HG03060 (cell line): ENCODE data around the gene PTPN4.

Source experiments
- ATAC-seq: cut with Tn5 transposase; IDR thresholded peaks from one replicate; pipeline ENCODE4 v1.9.1; 2021; ENCODE audit warnings: low read depth, moderate number of reproducible peaks; ENCODE audit not compliant: unreplicated experiment

The PTPN4 gene

GRCh38 chr2:119730671-119731177, 29.0 kb upstream of the PTPN4 start:
- no peak for ATAC-seq

GRCh38 chr2:119731983-119732382, 27.7 kb upstream of the PTPN4 start:
- no peak for ATAC-seq

- ATAC-seq = no peak
These were observed 27.0 kb upstream of the PTPN4 start for GRCh38 chr2:119732601-119733164.

DNA sequence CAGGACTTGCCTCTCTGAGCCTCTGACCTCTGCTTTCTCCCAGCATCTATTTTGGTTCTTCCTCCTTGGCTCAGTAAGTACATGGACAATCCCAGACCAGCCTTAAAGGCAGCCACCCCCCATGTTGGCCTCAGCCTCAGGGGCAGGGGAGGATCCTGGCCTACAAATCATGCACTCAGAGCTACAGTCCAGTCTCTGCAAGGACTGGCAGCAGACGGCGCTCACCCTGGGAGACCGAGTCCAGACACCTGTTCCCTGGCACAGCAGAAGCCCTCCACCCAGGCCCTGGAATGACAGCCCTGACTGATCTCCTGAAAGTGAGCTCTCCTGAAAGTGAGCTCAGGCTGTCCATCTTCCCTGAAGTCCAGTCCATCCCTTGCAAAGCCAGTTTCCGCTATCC, 25.7 kb upstream of the PTPN4 start:
- ATAC-seq = no peak

GRCh38 chr2:119735565-119735964, 24.2 kb upstream of the PTPN4 start:
- no peak for ATAC-seq

DNA sequence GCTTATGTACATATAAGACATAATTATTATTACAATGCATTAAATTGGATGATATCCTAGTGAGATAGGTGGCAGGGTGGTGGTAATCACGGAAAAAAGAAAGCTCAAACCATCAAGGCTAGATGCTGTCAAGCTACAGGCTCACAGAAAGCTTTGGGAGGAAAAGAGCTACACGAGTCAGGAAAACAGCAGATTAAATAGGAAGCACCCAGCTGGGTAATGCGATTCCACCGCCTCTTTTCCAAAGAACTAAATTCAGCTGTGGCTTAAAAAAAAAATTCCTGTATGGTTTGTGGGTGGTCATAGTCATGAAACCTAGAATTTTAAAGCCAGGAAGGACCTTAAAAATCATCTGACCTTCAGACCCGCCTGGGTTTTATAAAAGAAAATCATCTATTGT, 23.7 kb upstream of the PTPN4 start:
- ATAC-seq = no peak

DNA sequence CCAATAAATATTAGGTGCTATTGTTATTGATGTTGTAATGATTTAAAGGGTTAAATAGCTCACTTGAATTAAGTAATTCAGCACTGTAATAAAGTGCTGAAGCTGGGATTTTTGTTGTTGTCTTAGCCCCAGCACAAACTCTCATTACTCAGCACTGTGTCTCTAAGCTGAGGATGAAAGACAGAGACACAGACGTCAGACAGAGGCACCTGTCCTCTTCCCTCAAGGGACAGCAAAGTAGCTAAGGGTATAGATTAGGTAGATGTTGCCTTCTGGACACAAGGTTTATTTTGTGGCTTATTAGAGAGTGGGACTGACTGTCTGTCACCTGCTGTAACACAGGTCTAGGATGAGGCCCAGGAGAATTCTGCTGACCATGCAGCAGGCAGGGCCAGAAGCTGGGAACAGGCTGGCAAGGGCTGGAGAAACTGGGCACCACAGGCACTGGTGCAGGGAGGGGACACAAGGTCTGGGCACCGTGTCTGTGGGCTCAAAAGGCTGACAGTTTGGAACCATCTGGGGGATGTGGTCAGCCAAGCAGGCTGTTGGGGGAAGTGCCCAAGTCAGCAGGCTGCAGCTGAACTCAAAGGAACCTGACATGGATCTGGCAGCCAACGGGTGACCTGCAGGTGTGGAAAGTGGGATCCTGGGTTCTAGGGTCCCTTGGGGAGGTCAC, 20.0 kb upstream of the PTPN4 start:
- ATAC-seq = no peak

- no peak for ATAC-seq
These were observed 18.7 kb upstream of the PTPN4 start for GRCh38 chr2:119741001-119741400.

- no peak for ATAC-seq
These were observed 17.9 kb upstream of the PTPN4 start for GRCh38 chr2:119741868-119742267.

DNA sequence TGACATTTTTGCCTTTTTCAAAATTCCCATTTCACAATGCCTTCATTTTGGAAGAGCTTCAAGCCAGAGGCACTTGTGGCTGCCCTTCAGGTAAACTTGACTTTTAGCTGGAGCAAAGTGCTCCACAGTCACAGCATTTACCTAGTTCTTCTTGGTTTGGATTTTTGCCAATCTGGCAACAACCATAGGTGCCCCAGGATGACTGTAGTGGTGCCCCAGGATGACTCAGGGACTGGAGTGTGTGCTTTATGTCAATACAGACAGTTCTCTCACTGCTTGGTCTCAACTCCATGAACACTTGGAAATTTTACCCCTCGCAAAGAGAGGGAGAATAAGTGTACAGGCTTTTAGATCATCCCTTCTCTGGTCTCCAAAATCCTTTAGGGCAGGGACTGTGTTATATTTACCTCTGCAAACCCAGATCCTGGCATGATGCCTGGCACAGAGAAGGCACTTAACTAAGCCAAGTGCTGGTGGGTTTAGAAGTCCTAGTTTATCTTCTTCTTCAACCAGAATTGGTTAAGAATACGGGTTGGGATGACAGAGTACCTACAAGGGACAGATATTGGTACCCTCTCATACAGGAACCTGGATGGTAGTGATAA, 15.3 kb upstream of the PTPN4 start:
- ATAC-seq = no peak

- ATAC-seq = no peak
These were observed 14.2 kb upstream of the PTPN4 start for GRCh38 chr2:119745566-119745965.

DNA sequence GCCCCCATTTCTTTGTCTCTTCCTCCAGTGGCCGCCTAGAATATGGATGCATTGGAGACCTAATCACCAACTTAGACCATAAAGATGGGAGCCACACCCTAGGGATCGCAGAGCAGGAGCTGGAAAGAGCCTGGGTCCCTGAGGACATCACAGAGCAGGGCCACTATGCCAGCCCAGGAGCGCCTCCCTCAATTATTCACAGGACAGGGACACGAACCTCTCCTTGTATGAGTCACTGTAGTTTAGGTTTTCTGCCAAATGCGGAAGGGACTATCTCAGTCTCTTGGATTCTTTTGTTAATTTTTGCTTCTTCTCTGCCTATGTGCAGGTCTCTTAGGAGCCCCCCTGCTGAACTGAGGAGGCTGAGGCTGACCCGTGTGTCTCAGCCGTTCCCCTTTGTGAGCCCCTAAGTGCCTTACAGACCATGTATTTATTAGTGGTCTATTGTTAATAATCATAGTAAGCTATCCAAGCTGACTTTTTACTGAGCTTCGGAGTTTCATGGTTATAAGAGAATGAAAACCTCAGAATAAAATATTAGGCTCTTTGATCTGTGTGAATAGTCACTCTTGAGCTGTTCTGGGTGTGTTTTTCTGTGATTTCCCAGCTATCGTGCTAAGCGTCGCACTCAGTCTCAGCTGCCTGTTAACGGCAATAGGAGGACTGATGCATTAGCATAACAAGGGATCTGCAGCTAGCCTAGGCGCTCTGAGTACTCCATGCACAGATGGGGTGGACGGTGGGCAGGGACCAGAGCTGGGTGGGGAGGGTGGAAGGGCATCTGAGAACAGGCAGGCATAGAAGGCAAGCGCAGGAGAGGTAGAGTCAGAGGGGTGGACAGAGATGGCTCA, 12.7 kb upstream of the PTPN4 start:
- ATAC-seq = no peak

DNA sequence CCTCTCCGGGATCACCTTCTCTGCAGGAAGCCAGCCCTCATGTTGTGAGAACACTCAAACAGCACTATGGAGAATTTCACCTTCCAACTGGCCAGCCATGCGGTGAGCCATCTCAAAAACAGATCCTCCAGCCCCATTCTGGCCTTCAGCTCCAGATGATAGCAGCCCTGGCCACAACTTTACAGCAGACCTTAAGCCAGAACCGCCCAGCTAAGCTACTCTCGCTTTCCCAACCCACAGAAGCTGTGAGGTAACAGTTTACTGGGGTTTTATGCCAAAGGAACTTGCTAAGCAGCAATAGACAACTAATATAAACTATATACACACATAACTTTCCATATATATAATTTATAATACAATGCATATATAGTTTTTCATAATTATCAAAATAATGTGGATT, 11.6 kb upstream of the PTPN4 start:
- ATAC-seq = no peak

DNA sequence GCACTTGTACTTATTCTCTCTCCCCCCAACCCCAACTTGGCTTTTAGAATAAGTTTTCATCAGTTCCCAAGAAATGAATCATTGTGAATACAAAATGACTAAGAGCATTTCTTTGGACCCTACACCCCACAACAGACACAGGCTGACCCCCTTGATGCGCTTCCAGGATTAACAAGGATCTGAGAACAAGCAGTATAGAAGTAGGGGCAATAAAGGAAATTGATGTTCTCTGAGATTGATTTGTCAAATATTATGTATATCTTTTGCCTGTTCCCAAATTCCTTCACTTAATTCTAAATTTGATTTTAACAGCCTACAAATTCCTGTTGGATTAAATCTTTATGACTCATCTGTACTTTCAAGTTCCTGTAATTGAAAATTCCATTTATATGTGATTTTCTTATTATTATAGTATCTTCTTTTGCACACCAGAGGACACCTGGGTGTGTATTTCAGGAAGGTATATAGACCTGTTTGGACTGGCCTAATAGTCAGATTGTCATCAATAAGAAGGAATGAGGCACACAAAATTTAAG, 10.2 kb upstream of the PTPN4 start:
- no peak for ATAC-seq

DNA sequence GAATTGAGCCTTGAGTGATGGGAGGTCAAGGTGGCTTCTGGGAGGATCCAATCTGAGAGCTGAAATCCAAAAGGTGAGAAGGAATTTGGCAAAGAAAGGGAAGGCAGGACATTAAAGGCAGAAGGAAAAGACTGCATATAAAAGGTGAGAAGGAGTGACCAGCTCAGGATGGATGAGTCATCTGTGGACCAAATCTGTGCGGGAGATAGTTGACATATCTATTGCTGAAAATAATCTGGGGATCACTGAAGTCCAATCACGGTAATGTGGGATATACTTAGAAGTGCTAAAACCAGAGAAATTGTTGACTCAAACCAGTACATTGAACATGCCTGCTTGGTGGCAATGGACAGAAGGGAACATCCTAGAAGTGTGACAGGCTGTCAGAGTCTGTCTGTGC, 8.0 kb upstream of the PTPN4 start:
- ATAC-seq = no peak

DNA sequence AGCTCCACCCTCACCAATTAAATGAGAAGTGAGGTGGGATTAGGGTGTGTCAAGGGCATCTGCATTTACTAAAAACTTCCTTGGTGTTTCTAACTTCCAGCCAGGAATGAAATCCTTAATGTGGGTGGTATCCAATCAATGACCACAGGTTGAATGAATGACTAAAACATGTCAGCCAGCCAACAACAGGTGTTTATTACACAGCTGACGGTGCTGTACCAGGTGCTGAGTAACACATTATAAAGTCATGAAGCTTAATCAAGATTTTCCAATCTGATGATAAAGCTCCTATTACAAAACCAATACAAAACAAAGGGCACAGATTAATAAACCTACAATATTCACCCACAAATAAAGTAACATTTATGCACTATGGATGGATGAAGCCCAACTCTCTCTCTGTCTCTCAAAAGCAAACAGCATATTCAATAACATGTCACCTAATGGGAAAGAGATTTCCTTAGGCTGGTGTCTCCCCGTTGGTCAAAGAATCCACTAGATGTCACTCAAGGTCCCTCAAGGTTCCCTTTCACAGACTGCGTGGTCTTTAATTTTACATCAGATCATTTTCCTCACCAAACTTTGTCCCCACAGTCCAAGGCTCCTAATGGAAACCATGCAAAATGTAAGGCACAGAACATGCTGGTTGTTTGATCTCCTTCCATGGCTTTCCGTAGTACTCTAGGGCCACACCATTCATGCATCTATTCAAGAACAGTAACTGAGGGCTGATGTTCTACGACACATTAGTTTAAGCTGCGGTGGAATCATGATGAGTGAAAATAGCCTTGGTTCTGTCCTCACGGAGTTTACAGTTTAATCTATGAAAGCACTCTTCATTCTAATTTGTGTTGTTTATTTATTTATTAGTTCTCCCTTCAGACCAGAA, 6.4 kb upstream of the PTPN4 start:
- ATAC-seq = no peak

DNA sequence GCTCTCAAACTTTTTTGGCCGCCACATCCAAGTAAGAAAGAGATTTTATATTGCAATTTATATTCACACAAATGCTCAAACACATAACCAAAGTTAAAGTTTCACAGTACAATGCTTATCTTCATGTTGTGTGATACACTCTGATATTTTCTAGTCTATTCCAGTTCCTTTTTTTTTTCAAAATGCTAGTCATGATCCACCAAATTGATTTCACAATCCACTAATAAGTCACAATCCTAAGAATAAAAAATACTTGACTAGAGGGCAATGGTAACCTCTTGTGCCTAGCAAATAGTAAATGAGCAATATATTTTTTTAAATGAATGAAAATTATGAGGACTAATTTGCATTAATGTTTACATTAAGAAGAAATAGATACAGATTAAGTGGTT, 5.8 kb upstream of the PTPN4 start:
- no peak for ATAC-seq

DNA sequence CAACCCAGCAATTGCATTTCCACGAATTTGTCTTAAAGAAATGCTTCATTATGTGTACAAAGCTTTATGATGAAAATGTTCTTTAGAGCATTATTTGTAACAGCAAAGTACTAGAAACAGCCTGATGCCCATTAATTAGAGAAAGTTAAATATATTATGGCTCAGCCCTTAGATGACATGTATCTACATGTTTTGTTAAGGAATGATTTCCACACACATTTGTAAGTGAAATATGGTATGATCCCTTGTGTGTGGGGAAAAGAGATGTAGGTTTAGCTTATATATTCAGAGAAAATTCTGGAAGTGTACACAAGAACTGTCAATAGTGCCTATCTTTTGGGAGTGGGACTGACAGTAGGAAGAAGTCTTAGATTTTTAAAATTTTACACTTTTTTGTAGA, 3.8 kb upstream of the PTPN4 start:
- no peak for ATAC-seq

DNA sequence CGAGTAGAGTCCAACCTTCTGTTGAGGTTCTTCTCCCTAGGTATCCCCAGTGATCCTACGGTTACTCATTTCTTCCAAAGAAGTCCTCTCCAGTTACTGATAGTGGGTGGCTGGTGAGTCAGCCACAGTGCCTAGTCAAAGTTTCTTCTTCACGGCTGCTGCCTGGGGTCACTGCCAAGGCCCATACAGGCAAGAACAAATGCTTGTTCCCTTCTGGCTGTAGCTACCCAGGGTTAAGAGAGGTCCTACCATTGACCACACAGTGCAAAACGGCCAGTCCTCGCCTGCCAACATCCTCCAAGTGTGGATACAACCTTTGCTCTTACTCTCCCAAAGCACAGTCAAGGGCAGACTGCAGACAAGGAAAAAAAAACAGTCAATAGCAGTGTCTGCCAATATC, 2.9 kb upstream of the PTPN4 start:
- ATAC-seq = no peak

DNA sequence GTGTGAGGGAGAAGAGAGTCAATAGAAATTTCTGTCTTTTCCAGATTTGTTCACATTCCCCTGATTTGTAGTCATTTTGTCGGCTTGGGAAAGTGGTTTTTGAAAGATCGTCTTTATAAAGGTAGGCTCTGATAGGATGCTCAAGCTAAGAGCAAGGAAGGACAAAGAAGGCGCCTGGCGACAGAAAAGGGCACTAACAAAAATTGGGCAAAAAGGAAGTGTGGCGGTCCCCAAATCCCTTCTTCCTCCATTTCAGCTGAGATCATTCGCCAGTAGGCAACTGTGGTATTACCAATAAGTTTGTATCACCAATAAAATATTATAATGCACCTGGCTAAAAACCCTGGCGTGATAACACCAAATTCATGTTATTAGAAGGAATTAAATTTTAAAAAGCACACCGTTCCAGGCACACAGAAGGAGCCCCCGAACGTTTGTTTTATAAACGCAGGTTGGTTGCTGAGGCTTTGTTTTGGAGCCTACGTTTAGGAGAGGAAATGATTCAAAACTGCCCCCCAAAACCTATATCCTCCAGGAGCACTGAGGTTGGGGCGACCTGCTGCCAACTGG, 756 bp upstream of the PTPN4 start:
- no peak for ATAC-seq
